K562 (cell line): ENCODE data around the gene KATNAL2.

ENCODE experiments used
- ATF3 ChIP-seq, 2 experiments: fragments of 450-650 bp in 1 of 2; sonication (generic) in 1 of 2; formaldehyde crosslinking in 1 of 2; IDR thresholded peaks in 1 of 2; conservative IDR thresholded peaks in 1 of 2; 2 replicates each; pipeline versions ENCODE4 v1.6.1 to v1.8.1; 2016 to 2023; ENCODE audit warnings: mild to moderate bottlenecking in 2 of 2, moderate library complexity in 2 of 2, inconsistent platforms in 1 of 2, missing genetic modification reagents in 1 of 2
- ELF1 ChIP-seq: fragments of 200-800 bp; sonication (Bioruptor generic); IDR thresholded peaks from 2 replicates; pipeline ENCODE4 v1.6.1; 2016; ENCODE audit warnings: missing genetic modification characterization, missing compliant biosample characterization
- ESRRB ChIP-seq: fragments of 250-450 bp; sonication (Bioruptor Pico); IDR thresholded peaks from 2 replicates; pipeline ENCODE4 v1.5.0; 2020; ENCODE audit warnings: mild to moderate bottlenecking, moderate library complexity, borderline replicate concordance
- ETS1 ChIP-seq: conservative IDR thresholded peaks from 2 replicates; pipeline ENCODE4 v1.6.1; 2011; ENCODE audit warnings: low read depth, mild to moderate bottlenecking, low read length; ENCODE audit not compliant: control insufficient read depth
- FOXK2 ChIP-seq, 2 experiments: fragments of 450-650 bp; IDR thresholded peaks in 1 of 2; conservative IDR thresholded peaks in 1 of 2; 2 replicates each; pipeline ENCODE4 v1.6.1; 2016; ENCODE audit warnings: low read depth in 2 of 2, mild to moderate bottlenecking in 1 of 2
- LEF1 ChIP-seq: fragments of 450-650 bp; IDR thresholded peaks from 2 replicates; pipeline ENCODE4 v1.6.1; 2016; ENCODE audit warnings: mild to moderate bottlenecking
- MAZ ChIP-seq, 2 experiments: fragments of 450-650 bp in 1 of 2; sonication (generic) in 1 of 2; formaldehyde crosslinking; IDR thresholded peaks in 1 of 2; conservative IDR thresholded peaks in 1 of 2; 2 replicates each; pipeline versions ENCODE4 v1.4.0 to v1.5.0; 2020; ENCODE audit warnings: mild to moderate bottlenecking in 1 of 2, missing genetic modification reagents in 1 of 2
- MXI1 ChIP-seq: IDR thresholded peaks from 2 replicates; pipeline ENCODE4 v1.6.1; 2011; ENCODE audit warnings: low read depth, mild to moderate bottlenecking, improper control_type of control experiment, low read length
- STAG1 ChIP-seq: sonication (generic); formaldehyde crosslinking; IDR thresholded peaks from 2 replicates; pipeline ENCODE4 v1.5.0; 2020; ENCODE audit warnings: missing genetic modification reagents, borderline replicate concordance
- TBL1XR1 ChIP-seq, 2 experiments: IDR thresholded peaks; 2 replicates each; pipeline ENCODE4 v1.6.1; 2012; ENCODE audit warnings: improper control_type of control experiment in 2 of 2, low read length in 2 of 2, mild to moderate bottlenecking in 1 of 2
- ZKSCAN8 ChIP-seq: fragments of 200-800 bp; sonication (Bioruptor generic); IDR thresholded peaks from 2 replicates; pipeline ENCODE4 v1.6.1; 2016; ENCODE audit warnings: missing genetic modification characterization, missing compliant biosample characterization
- TF ChIP-seq, protein P1 (sequence below): sonication (generic); formaldehyde crosslinking; IDR thresholded peaks from 2 replicates; pipeline ENCODE4 v1.9.0; 2022; ENCODE audit warnings: mild to moderate bottlenecking, missing genetic modification reagents

DNA sequence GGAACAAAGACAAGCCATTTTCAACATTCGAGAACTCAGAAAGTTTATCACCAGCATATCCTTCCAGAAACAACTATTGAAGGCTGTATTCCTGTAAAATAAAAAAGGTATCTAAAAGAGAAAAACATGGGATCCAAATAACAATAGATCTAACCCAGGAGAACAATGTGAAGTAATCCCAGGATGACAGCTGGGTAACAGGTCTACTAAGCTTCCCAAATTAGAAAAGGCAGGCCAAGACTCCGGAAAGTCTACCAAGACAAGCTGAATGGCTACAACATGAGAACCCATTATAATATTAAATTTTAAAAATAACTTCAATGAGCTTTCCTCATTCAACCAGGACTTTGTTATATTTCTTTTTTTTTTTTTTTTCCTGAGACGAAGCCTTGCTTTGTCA lies 6.5 kb upstream of the KATNAL2 start:
- TF ChIP-seq FOXK2 (conservative IDR thresholded peaks at IDR 0.05 in 1 of 2, IDR thresholded peaks at IDR 0.05 in 1 of 2; ENCODE audit: low read depth in 2 of 2) (no peak), ATF3 (IDR thresholded peaks at IDR 0.05) (no peak), ATF3 (CRISPR knock-in tag; conservative IDR thresholded peaks at IDR 0.05) (no peak), STAG1 (CRISPR knock-in tag) (no peak), ETS1 (no peak), ESRRB (no peak), LEF1 (no peak), MAZ (CRISPR knock-in tag; conservative IDR thresholded peaks at IDR 0.05 in 1 of 2, IDR thresholded peaks at IDR 0.05 in 1 of 2) (no peak), MXI1 (no peak), TBL1XR1 (IDR thresholded peaks at IDR 0.05; ENCODE audit: low read length in 2 of 2) (no peak), ZKSCAN8 (CRISPR knock-in tag) (no peak), ELF1 (tag) (no peak)
- TF ChIP-seq, protein P1, sequence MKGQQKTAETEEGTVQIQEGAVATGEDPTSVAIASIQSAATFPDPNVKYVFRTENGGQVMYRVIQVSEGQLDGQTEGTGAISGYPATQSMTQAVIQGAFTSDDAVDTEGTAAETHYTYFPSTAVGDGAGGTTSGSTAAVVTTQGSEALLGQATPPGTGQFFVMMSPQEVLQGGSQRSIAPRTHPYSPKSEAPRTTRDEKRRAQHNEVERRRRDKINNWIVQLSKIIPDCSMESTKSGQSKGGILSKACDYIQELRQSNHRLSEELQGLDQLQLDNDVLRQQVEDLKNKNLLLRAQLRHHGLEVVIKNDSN, result no peak
